ENCODE data around the gene C1orf159.

The C1orf159 gene

DNA sequence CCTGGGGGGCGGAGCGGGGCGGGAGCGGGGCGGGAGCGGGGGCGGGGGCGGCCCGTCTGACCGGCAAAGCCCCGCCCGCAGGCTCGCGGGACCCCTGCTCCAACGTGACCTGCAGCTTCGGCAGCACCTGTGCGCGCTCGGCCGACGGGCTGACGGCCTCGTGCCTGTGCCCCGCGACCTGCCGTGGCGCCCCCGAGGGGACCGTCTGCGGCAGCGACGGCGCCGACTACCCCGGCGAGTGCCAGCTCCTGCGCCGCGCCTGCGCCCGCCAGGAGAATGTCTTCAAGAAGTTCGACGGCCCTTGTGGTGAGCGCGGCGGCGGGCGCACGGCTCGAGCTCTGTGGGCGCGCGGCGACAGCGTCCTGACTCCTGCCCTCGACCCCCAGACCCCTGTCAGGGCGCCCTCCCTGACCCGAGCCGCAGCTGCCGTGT is 74.8 kb downstream of the C1orf159 start:
- H3K4me3 ChIP-seq (ENCODE audit: low read depth, low read length), result no peak overlapping the region

DNA sequence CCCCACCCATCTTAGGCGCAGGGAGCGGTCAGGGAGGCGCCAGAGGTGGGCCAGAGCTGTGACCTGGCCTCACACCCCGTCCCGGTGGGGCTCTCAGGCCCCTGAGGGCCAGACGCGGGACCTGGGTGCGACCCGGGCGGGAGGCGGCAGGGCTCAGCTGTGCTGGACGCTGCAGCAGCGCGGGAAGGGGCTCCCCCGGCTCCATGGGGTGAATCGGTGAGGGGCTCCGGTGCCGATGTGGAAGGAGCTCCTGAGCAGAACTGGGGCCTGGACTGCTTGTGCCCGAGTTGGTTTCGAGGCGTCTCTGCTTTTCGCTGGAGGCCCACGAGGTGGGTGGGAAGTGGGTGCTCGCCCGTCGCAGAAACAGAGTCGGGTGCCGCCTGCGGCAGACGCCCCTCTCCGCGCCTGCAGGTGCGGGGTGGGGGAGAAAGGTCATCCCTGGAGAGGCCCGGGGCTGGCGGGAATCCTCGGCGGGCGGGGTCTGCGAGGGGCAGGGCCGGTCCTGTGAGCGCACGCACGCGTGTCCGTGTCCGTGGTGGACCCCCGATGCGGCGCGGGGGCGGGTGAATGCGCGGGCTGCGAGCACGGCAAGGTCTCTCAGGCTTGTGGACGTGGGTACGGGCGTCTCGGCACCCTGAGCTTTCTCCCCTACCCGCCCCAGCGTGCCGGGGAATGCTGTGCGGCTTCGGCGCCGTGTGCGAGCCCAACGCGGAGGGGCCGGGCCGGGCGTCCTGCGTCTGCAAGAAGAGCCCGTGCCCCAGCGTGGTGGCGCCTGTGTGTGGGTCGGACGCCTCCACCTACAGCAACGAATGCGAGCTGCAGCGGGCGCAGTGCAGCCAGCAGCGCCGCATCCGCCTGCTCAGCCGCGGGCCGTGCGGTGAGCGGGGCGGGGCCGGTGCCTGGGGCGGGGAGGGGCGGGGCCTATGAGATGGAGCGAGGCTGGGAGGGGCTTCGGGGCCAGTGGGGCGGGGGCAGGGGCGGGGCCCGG is 75.6 kb downstream of the C1orf159 start:
- H3K9me3 ChIP-seq (ENCODE audit: control insufficient read depth, insufficient read depth, low read depth, low read length), result no peaks in the 10 kb centered on the region
- H3K4me1 ChIP-seq (ENCODE audit: control insufficient read depth, insufficient read depth, low read length), result no peaks in the 10 kb centered on the region
- peaks cover 0 to 56% of the 10 kb centered on the region in 2 experiments; a peak in 1 of 3 replicates for H3K36me3 ChIP-seq (ENCODE audit: control insufficient read depth in 2 of 2, insufficient read depth in 1 of 2, low read length in 2 of 2)
- H3K27ac ChIP-seq (ENCODE audit: extremely low read depth, low read depth, low read length), result no peak overlapping the region
- no peak overlapping the region for H3K4me3 ChIP-seq (ENCODE audit: low read depth, low read length)
- POLR2A ChIA-PET, result interaction anchor here (0.6 to 1.0 kb wide), 2 partner anchors 18 to 41 kb away, joined by 3 to 11 read pairs; partner anchors contain the start of gene HES4
- CTCF ChIA-PET, result interaction anchor here (0.6 kb wide), 2 partner anchors 108 to 133 kb away, joined by 3 to 6 read pairs; no protein-coding TSS in a partner anchor
- TF ChIP-seq OVOL3 (tag by site-specific recombination; IDR thresholded peaks at IDR 0.05) (no peak), KLF1 (tag by site-specific recombination; IDR thresholded peaks at IDR 0.05) (peak; percentile 77)
- TF ChIP-seq, protein P1, sequence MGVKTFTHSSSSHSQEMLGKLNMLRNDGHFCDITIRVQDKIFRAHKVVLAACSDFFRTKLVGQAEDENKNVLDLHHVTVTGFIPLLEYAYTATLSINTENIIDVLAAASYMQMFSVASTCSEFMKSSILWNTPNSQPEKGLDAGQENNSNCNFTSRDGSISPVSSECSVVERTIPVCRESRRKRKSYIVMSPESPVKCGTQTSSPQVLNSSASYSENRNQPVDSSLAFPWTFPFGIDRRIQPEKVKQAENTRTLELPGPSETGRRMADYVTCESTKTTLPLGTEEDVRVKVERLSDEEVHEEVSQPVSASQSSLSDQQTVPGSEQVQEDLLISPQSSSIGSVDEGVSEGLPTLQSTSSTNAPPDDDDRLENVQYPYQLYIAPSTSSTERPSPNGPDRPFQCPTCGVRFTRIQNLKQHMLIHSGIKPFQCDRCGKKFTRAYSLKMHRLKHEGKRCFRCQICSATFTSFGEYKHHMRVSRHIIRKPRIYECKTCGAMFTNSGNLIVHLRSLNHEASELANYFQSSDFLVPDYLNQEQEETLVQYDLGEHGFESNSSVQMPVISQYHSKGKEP (tag by site-specific recombination; IDR thresholded peaks at IDR 0.05), result peak; percentile 95

More for the DNA sequence above, 74.8 kb downstream of the C1orf159 start:
- no peaks in the 10 kb centered on the region for H3K9me3 ChIP-seq (ENCODE audit: control insufficient read depth, insufficient read depth, low read depth, low read length)
- peaks cover 0 to 56% of the 10 kb centered on the region in 2 experiments; a peak in 1 of 3 replicates for H3K36me3 ChIP-seq (ENCODE audit: control insufficient read depth in 2 of 2, insufficient read depth in 1 of 2, low read length in 2 of 2)
- no peak overlapping the region for H3K27ac ChIP-seq (ENCODE audit: extremely low read depth, low read depth, low read length)
- TF ChIP-seq, protein P2, sequence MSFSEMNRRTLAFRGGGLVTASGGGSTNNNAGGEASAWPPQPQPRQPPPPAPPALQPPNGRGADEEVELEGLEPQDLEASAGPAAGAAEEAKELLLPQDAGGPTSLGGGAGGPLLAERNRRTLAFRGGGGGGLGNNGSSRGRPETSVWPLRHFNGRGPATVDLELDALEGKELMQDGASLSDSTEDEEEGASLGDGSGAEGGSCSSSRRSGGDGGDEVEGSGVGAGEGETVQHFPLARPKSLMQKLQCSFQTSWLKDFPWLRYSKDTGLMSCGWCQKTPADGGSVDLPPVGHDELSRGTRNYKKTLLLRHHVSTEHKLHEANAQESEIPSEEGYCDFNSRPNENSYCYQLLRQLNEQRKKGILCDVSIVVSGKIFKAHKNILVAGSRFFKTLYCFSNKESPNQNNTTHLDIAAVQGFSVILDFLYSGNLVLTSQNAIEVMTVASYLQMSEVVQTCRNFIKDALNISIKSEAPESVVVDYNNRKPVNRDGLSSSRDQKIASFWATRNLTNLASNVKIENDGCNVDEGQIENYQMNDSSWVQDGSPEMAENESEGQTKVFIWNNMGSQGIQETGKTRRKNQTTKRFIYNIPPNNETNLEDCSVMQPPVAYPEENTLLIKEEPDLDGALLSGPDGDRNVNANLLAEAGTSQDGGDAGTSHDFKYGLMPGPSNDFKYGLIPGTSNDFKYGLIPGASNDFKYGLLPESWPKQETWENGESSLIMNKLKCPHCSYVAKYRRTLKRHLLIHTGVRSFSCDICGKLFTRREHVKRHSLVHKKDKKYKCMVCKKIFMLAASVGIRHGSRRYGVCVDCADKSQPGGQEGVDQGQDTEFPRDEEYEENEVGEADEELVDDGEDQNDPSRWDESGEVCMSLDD (tag by site-specific recombination; IDR thresholded peaks at IDR 0.05), result no peak
- TF ChIP-seq ZFP3 (tag by site-specific recombination; IDR thresholded peaks at IDR 0.05; ENCODE audit: low read depth) (no peak), ZNF335 (tag by site-specific recombination; conservative IDR thresholded peaks at IDR 0.05) (no peak), ZFHX2 (tag by site-specific recombination; conservative IDR thresholded peaks at IDR 0.05) (no peak), ZNF837 (tag by site-specific recombination; IDR thresholded peaks at IDR 0.05) (no peak)
- TF ChIP-seq, protein P3, sequence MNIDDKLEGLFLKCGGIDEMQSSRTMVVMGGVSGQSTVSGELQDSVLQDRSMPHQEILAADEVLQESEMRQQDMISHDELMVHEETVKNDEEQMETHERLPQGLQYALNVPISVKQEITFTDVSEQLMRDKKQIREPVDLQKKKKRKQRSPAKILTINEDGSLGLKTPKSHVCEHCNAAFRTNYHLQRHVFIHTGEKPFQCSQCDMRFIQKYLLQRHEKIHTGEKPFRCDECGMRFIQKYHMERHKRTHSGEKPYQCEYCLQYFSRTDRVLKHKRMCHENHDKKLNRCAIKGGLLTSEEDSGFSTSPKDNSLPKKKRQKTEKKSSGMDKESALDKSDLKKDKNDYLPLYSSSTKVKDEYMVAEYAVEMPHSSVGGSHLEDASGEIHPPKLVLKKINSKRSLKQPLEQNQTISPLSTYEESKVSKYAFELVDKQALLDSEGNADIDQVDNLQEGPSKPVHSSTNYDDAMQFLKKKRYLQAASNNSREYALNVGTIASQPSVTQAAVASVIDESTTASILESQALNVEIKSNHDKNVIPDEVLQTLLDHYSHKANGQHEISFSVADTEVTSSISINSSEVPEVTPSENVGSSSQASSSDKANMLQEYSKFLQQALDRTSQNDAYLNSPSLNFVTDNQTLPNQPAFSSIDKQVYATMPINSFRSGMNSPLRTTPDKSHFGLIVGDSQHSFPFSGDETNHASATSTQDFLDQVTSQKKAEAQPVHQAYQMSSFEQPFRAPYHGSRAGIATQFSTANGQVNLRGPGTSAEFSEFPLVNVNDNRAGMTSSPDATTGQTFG (tag by site-specific recombination; IDR thresholded peaks at IDR 0.05; ENCODE audit: borderline replicate concordance), result no peak
- ChIA-PET CTCF (interaction anchor here (0.6 kb wide), 1 partner anchor 107 kb away, joined by 3 read pairs; no protein-coding TSS in a partner anchor), POLR2A (no interaction called here)
- no peaks in the 10 kb centered on the region for H3K4me1 ChIP-seq (ENCODE audit: control insufficient read depth, insufficient read depth, low read length)

DNA sequence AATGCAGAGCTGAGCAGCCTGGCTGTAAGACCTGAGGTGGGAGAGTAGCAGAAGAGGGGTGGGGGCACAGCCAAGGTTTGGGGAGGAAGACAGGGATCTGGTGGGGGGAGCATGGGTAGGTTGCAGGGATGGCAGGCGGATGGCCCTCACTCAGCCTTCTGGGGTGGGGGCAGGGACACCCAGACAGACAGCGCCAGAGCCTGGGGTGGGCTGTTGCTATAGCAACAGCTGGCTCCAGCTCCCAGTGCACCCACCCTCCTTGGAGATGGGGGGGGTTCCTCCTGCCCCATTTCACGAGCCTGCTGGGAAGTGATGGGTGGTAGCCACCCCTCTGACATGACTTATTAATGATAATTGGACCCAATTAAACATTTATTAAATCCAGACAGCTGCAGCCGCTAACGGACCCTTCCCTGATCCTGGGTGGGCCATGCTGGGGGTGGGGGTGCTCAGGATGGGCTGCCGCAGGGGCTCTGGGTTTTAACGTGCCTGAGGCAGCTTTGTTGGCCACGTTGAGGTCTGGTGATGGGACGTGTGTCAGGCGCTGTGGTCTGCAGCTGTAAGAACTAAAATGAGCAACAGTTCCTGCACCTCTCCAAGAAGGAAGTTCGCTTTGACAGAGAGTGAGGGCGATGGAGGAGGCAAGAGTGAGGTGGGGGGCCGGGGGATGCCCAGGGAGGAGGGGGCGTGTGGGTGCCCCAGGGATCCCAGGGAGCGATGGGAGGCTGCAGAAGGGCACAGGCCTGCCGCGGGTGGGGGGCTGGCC is 76.6 kb downstream of the C1orf159 start:
- Histone ChIP-seq H3K27ac (ENCODE audit: extremely low read depth, low read depth, low read length) (no peak overlapping the region), H3K4me3 (ENCODE audit: low read depth, low read length) (no peak overlapping the region), H3K4me1 (ENCODE audit: control insufficient read depth, insufficient read depth, low read length) (no peaks in the 10 kb centered on the region), H3K9me3 (ENCODE audit: control insufficient read depth, insufficient read depth, low read depth, low read length) (no peaks in the 10 kb centered on the region), H3K36me3 (ENCODE audit: control insufficient read depth in 2 of 2, insufficient read depth in 1 of 2, low read length in 2 of 2) (peaks cover 0 to 49% of the 10 kb centered on the region in 2 experiments; a peak in 1 of 3 replicates)
- CTCF ChIA-PET, result no interaction called here
- TF ChIP-seq SCRT2 (tag by site-specific recombination; IDR thresholded peaks at IDR 0.05) (0 out of 2 replicates have a peak, but pooled peaks have one; percentile 9), ZSCAN23 (tag by site-specific recombination; IDR thresholded peaks at IDR 0.05) (no peak), ZNF777 (tag by site-specific recombination; IDR thresholded peaks at IDR 0.05; ENCODE audit: borderline replicate concordance) (no peak), KLF9 (tag by site-specific recombination; IDR thresholded peaks at IDR 0.05; ENCODE audit: low read depth) (no peak), ZNF629 (tag by site-specific recombination; IDR thresholded peaks at IDR 0.05) (no peak), ZBTB48 (tag by site-specific recombination; IDR thresholded peaks at IDR 0.05) (no peak)
- TF ChIP-seq, protein P4, sequence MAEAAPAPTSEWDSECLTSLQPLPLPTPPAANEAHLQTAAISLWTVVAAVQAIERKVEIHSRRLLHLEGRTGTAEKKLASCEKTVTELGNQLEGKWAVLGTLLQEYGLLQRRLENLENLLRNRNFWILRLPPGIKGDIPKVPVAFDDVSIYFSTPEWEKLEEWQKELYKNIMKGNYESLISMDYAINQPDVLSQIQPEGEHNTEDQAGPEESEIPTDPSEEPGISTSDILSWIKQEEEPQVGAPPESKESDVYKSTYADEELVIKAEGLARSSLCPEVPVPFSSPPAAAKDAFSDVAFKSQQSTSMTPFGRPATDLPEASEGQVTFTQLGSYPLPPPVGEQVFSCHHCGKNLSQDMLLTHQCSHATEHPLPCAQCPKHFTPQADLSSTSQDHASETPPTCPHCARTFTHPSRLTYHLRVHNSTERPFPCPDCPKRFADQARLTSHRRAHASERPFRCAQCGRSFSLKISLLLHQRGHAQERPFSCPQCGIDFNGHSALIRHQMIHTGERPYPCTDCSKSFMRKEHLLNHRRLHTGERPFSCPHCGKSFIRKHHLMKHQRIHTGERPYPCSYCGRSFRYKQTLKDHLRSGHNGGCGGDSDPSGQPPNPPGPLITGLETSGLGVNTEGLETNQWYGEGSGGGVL (tag by site-specific recombination; IDR thresholded peaks at IDR 0.05), result peak; percentile 82
- POLR2A ChIA-PET, result interaction anchor here (0.6 to 1.1 kb wide), 3 partner anchors 17 to 40 kb away, joined by 3 to 11 read pairs (median 7); partner anchors contain the start of gene HES4
